Neural progenitor cell (in vitro differentiated cells): ENCODE results near the gene COMMD1. TPM values are rescaled to one million over a fixed set of nuclear protein-coding genes. Genes with fewer than 3 reads are reported as not detected.

Experiments used
- DNase-seq: peaks from one replicate; pipeline ENCODE4 v3.0.0-alpha.2; 2016; ENCODE audit warnings: low spot score
- H2AFZ ChIP-seq: fragments of 200-600 bp; sonication (generic); replicated peaks from 2 replicates; pipeline ENCODE4 v1.6.1; 2016; ENCODE audit warnings: antibody characterized with exemption
- H3F3A ChIP-seq: fragments of 200-600 bp; sonication (generic); 2 replicates; pipeline ENCODE4 v1.6.1; 2016; ENCODE audit warnings: antibody characterized with exemption, low read depth
- H3K27ac ChIP-seq: fragments of 200-600 bp; sonication (generic); 2 replicates; pipeline ENCODE4 v1.5.1; 2016; ENCODE audit warnings: mild to moderate bottlenecking
- H3K27me3 ChIP-seq: fragments of 200-600 bp; sonication (generic); 2 replicates; pipeline ENCODE4 v1.6.1; 2016; ENCODE audit warnings: mild to moderate bottlenecking, moderate library complexity
- H3K36me3 ChIP-seq: fragments of 200-600 bp; sonication (generic); 2 replicates; pipeline ENCODE4 v1.5.1; 2016
- H3K4me1 ChIP-seq: fragments of 200-600 bp; sonication (generic); 2 replicates; pipeline ENCODE4 v1.6.1; 2016; ENCODE audit warnings: mixed run types
- H3K4me2 ChIP-seq: fragments of 200-600 bp; sonication (generic); 2 replicates; pipeline ENCODE4 v1.6.1; 2016
- H3K4me3 ChIP-seq: fragments of 200-600 bp; sonication (generic); 2 replicates; pipeline ENCODE4 v1.5.1; 2016
- H3K79me2 ChIP-seq: fragments of 200-600 bp; sonication (generic); 2 replicates; pipeline ENCODE4 v1.6.1; 2016; ENCODE audit warnings: low read depth
- H3K9ac ChIP-seq: fragments of 200-600 bp; sonication (generic); 2 replicates; pipeline ENCODE4 v1.6.1; 2016
- H3K9me3 ChIP-seq: fragments of 200-600 bp; sonication (generic); 2 replicates; pipeline ENCODE4 v1.5.1; 2016; ENCODE audit warnings: low read depth
- H4K20me1 ChIP-seq: fragments of 200-600 bp; sonication (generic); 2 replicates; pipeline ENCODE4 v1.6.1; 2016; ENCODE audit warnings: low read depth
- H3K27ac Mint-ChIP-seq: 3 replicates; pipeline ENCODE4 v1.8.0; 2021; ENCODE audit warnings: mixed read lengths
- H3K27me3 Mint-ChIP-seq: 2 replicates; pipeline ENCODE4 v1.8.0; 2022; ENCODE audit warnings: low read depth, mild to moderate bottlenecking, inconsistent platforms, moderate library complexity, mixed read lengths; ENCODE audit not compliant: insufficient read depth
- H3K36me3 Mint-ChIP-seq: 3 replicates; pipeline ENCODE4 v1.8.0; 2021; ENCODE audit warnings: mixed read lengths
- H3K4me1 Mint-ChIP-seq: 3 replicates; pipeline ENCODE4 v1.8.0; 2021; ENCODE audit warnings: mixed read lengths
- H3K4me3 Mint-ChIP-seq: 3 replicates; pipeline ENCODE4 v1.8.0; 2021; ENCODE audit warnings: mild to moderate bottlenecking, moderate library complexity, mixed read lengths
- H3K9me3 Mint-ChIP-seq: 3 replicates; pipeline ENCODE4 v1.8.0; 2020; ENCODE audit warnings: mixed read lengths
- EZH2 ChIP-seq: fragments of 200-600 bp; sonication (generic); IDR thresholded peaks from 2 replicates; pipeline ENCODE4 v1.6.1; 2017; ENCODE audit warnings: antibody characterized with exemption, mild to moderate bottlenecking, moderate library complexity
- EZH2phosphoT487 ChIP-seq: fragments of 200-600 bp; sonication (generic); IDR thresholded peaks from 2 replicates; pipeline ENCODE4 v1.6.1; 2017; ENCODE audit warnings: antibody characterized with exemption
- total RNA-seq: library from RNA; depleted of rRNA; stranded (reverse); fragments of >200 nt; gene quantifications from 2 replicates; pipeline ENCODE4 v1.2.3, GENCODE V29; 2015; ENCODE audit warnings: low replicate concordance
- TF ChIP-seq, protein P1 (sequence below): fragments of 200-600 bp; sonication (generic); IDR thresholded peaks from 2 replicates; pipeline ENCODE4 v1.5.1; 2017; ENCODE audit warnings: antibody characterized with exemption, mild to moderate bottlenecking

COMMD1 gene
- total RNA-seq, 1 donor from 2014 or later = 26.7 TPM

DNA sequence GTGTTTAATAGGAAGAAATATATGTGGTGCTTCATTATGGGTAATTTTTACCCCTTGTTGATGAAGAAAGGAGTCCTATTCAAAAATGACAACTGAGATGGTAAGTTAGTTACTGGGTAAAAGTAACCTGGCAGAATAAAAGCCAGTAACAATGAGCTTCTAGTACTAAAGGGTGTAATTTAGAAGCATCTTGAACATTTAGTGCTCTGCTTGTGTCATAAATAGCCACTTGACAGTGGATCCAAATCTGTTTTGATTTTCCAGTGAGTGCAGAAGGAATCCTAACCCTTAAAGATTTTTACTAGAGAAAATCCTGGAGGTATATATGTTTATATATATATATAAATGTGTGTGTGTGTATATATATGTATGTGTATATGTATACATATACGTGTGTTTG is 15.1 kb downstream of the COMMD1 start:
- no peaks in the 10 kb centered on the region for H3K36me3 ChIP-seq
- Mint-ChIP-seq H3K36me3 (no peaks in the 10 kb centered on the region), H3K27ac (no peak overlapping the region), H3K4me3 (no peak overlapping the region), H3K4me1 (no peaks in the 10 kb centered on the region), H3K9me3 (no peaks in the 10 kb centered on the region), H3K27me3 (no peaks in the 10 kb centered on the region)
- no peak overlapping the region for H3K27ac ChIP-seq
- H3K27me3 ChIP-seq = no peaks in the 10 kb centered on the region
- no peak overlapping the region for H3K4me2 ChIP-seq
- DNase-seq = no peak
- H3K9ac ChIP-seq = no peak overlapping the region
- no peak overlapping the region for H3K4me3 ChIP-seq
- peaks cover 5% of the 10 kb centered on the region for H3F3A ChIP-seq
- H2AFZ ChIP-seq = no peak overlapping the region
- H3K79me2 ChIP-seq = no peaks in the 10 kb centered on the region
- H3K9me3 ChIP-seq = no peaks in the 10 kb centered on the region
- TF ChIP-seq EZH2phosphoT487 = no peak
- no peak for TF ChIP-seq EZH2
- TF ChIP-seq, protein P1, sequence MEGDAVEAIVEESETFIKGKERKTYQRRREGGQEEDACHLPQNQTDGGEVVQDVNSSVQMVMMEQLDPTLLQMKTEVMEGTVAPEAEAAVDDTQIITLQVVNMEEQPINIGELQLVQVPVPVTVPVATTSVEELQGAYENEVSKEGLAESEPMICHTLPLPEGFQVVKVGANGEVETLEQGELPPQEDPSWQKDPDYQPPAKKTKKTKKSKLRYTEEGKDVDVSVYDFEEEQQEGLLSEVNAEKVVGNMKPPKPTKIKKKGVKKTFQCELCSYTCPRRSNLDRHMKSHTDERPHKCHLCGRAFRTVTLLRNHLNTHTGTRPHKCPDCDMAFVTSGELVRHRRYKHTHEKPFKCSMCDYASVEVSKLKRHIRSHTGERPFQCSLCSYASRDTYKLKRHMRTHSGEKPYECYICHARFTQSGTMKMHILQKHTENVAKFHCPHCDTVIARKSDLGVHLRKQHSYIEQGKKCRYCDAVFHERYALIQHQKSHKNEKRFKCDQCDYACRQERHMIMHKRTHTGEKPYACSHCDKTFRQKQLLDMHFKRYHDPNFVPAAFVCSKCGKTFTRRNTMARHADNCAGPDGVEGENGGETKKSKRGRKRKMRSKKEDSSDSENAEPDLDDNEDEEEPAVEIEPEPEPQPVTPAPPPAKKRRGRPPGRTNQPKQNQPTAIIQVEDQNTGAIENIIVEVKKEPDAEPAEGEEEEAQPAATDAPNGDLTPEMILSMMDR = no peak
- no peaks in the 10 kb centered on the region for H3K4me1 ChIP-seq
- H4K20me1 ChIP-seq = no peaks in the 10 kb centered on the region

DNA sequence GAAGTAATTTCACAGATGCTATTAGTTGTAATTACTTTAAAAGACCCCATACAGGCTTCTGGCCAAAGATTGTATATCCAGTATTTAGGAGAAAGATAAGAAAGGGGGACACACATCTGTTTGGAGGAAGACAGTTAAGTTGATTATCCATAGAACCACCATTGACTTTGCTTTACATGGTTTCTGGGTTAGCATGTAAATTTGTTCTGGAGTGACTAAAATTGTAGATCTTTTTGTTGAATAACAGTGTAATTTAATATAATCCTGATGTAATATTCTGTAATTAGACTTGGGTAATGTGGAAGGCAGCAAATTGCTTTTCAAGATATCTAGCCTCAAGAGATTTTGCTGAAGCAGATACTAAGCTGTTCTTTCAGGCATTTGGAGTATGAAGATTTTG is 17.2 kb downstream of the COMMD1 start:
- H3K27ac ChIP-seq = no peak overlapping the region
- Mint-ChIP-seq H3K27ac (no peak overlapping the region), H3K9me3 (no peaks in the 10 kb centered on the region)

DNA sequence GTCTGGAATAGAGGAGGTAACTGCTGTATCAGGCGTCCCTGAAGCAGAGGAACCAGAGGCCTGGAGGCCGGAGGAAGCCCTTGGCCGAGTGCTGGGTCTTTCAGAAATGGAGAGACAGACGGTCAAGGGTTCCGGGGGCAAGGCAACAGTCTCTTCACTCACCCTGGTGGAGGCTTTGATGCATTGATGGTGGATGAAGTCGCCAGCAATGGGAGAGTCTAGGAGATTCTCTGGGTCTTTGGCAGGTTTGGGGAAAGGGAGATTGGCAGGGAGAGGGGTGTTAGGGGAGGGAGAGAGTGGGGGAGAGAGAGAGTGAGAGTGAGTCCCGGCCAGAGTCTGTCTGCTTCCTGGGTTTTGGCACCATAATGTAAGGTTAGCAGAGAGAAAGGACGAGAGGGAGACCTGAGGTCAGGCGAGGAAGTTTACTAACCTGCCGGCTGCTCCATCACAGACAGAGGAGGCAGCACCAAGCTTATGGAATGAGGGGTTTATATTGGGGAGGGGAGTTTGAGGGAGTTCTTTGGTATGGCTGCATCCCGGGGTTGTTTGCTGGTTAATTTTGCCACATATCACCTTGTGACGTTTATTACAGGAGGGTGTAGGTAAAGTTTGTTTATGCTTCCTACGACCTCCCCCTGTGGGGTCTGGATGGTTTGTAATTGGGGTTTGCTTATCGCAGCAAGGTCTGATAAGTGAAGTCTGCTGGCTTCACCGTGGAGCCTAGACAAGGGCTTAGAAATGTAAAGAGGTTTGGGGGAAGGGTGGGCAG is 19.6 kb downstream of the COMMD1 start:
- Histone ChIP-seq H3K4me2 (no peak overlapping the region), H3K79me2 (no peaks in the 10 kb centered on the region), H3K27ac (no peak overlapping the region), H2AFZ (no peak overlapping the region), H3K9me3 (no peaks in the 10 kb centered on the region), H4K20me1 (no peaks in the 10 kb centered on the region), H3K4me3 (no peak overlapping the region), H3K27me3 (no peaks in the 10 kb centered on the region), H3K9ac (no peak overlapping the region), H3K36me3 (no peaks in the 10 kb centered on the region), H3K4me1 (peaks cover 8% of the 10 kb centered on the region), H3F3A (no peaks in the 10 kb centered on the region)
- Mint-ChIP-seq H3K27me3 (no peaks in the 10 kb centered on the region), H3K4me1 (peaks cover 5% of the 10 kb centered on the region), H3K9me3 (no peaks in the 10 kb centered on the region), H3K27ac (no peak overlapping the region), H3K36me3 (peaks cover 5% of the 10 kb centered on the region), H3K4me3 (no peak overlapping the region)
- DNase-seq = no peak
- no peak for TF ChIP-seq EZH2
- no peak for TF ChIP-seq EZH2phosphoT487
- TF ChIP-seq, protein P1 = no peak

More for the DNA sequence above, 17.2 kb downstream of the COMMD1 start:
- H3K36me3 Mint-ChIP-seq = peaks cover 5% of the 10 kb centered on the region
- DNase-seq = no peak
- Histone ChIP-seq H3K4me3 (no peak overlapping the region), H3K9ac (no peak overlapping the region), H3K9me3 (no peaks in the 10 kb centered on the region), H3K79me2 (no peaks in the 10 kb centered on the region), H3K4me2 (no peak overlapping the region), H4K20me1 (no peaks in the 10 kb centered on the region), H3F3A (peaks cover under 1% of the 10 kb centered on the region), H2AFZ (no peak overlapping the region), H3K4me1 (peaks cover 8% of the 10 kb centered on the region), H3K36me3 (no peaks in the 10 kb centered on the region), H3K27me3 (no peaks in the 10 kb centered on the region)
- H3K4me1 Mint-ChIP-seq = no peaks in the 10 kb centered on the region
- H3K27me3 Mint-ChIP-seq = no peaks in the 10 kb centered on the region
- TF ChIP-seq EZH2phosphoT487 (no peak), EZH2 (no peak)
- TF ChIP-seq, protein P1 = no peak
- H3K4me3 Mint-ChIP-seq = no peak overlapping the region
